Natural killer cell (primary cell): ENCODE data around the gene TSPAN33. TPM values are rescaled to one million over a fixed set of nuclear protein-coding genes. Genes with fewer than 3 reads are reported as not detected.

Experiments
- ATAC-seq, 3 donors: fragments of 150-1000 bp in 2 of 3; fragments of 200-7000 bp in 1 of 3; cut with Tn5 transposase; 1 replicate in 1 of 3; 2 replicates in 2 of 3; pipeline ENCODE4 v1.10.0; 2021; ENCODE audit warnings: mild to moderate bottlenecking in 2 of 3, moderate library complexity in 2 of 3
- DNase-seq, 2 donors: peaks; one replicate each; pipeline versions ENCODE4 v3.0.0 to v3.0.0-alpha.2; 2013 to 2021; ENCODE audit warnings: mixed read lengths in 1 of 2
- H3K27ac ChIP-seq: one replicate; pipeline ENCODE4 v1.5.1; 2013; ENCODE audit warnings: mild to moderate bottlenecking, low read length
- H3K27me3 ChIP-seq: one replicate; pipeline ENCODE4 v1.6.1; 2013; ENCODE audit warnings: low read length; ENCODE audit not compliant: control insufficient read depth, insufficient read depth
- H3K36me3 ChIP-seq: one replicate; pipeline ENCODE4 v1.6.1; 2013; ENCODE audit warnings: low read length; ENCODE audit not compliant: control insufficient read depth, insufficient read depth
- H3K4me1 ChIP-seq: one replicate; pipeline ENCODE4 v1.6.1; 2013; ENCODE audit warnings: low read length; ENCODE audit not compliant: control insufficient read depth, insufficient read depth
- H3K4me3 ChIP-seq: one replicate; pipeline ENCODE4 v1.5.1; 2013; ENCODE audit warnings: low read length
- H3K9me3 ChIP-seq: one replicate; pipeline ENCODE4 v1.6.1; 2013; ENCODE audit warnings: low read length; ENCODE audit not compliant: control insufficient read depth, insufficient read depth
- H3K27ac Mint-ChIP-seq, 2 donors: one replicate each; pipeline ENCODE4 v1.8.0; 2022; ENCODE audit warnings: mild to moderate bottlenecking in 2 of 2, mixed read lengths in 2 of 2, moderate library complexity in 1 of 2
- H3K27me3 Mint-ChIP-seq, 2 donors: one replicate each; pipeline ENCODE4 v1.8.0; 2022; ENCODE audit warnings: low read depth in 2 of 2, mixed read lengths in 2 of 2
- H3K36me3 Mint-ChIP-seq: one replicate; pipeline ENCODE4 v1.8.0; 2022; ENCODE audit warnings: mixed read lengths
- H3K4me1 Mint-ChIP-seq, 2 donors: one replicate each; pipeline ENCODE4 v1.8.0; 2022; ENCODE audit warnings: mixed read lengths in 2 of 2
- H3K4me3 Mint-ChIP-seq: one replicate; pipeline ENCODE4 v1.8.0; 2022; ENCODE audit warnings: mild to moderate bottlenecking, moderate library complexity, mixed read lengths
- H3K9me3 Mint-ChIP-seq, 2 donors: one replicate each; pipeline ENCODE4 v1.8.0; 2022; ENCODE audit warnings: mixed read lengths in 2 of 2
- CTCF ChIP-seq: fragments of 200-600 bp; IDR thresholded peaks from one replicate; pipeline ENCODE4 v1.8.0; 2022; ENCODE audit warnings: antibody characterized with exemption
- WGBS: methylation state at CpG from one replicate; pipeline ENCODE4 v1.1.7; 2013; ENCODE audit warnings: missing lambda C conversion rate; ENCODE audit not compliant: insufficient coverage; 5-methylcytosine and 5-hydroxymethylcytosine counted together
- intact Hi-C: fragments of 100-400 bp; cut with micrococcal nuclease; formaldehyde crosslinking; loops from one replicate; pipeline ENCODE4 v1.14.2; 2022
- total RNA-seq, 4 donors: library from RNA; stranded (reverse); fragments of 120-200 nt in 1 of 4; gene quantifications; one replicate each; pipeline versions ENCODE4 v1.2.3 to v1.2.4, GENCODE V29; 2013 to 2022

Gene TSPAN33
- total RNA-seq, 3 donors from 2014 or later (not counting 1 experiment from before 2014, with no cell fraction given), result 4.0 to 7.2 (median 5.1) TPM

GRCh38 chr7:129159539-129159938 is 15.0 kb downstream of the TSPAN33 start:
- DNase-seq (no peak), ATAC-seq (no peak)
- Mint-ChIP-seq H3K36me3 (no peaks in the 10 kb centered on the region), H3K4me1 (no peaks in the 10 kb centered on the region), H3K4me3 (no peak overlapping the region), H3K27me3 (no peaks in the 10 kb centered on the region), H3K9me3 (no peaks in the 10 kb centered on the region), H3K27ac (no peak overlapping the region)
- peaks cover 3% of the 10 kb centered on the region for H3K4me1 ChIP-seq
- no peak overlapping the region for H3K4me3 ChIP-seq
- no peak overlapping the region for H3K27ac ChIP-seq
- intact Hi-C loops, result no loop called here
- no peaks in the 10 kb centered on the region for H3K27me3 ChIP-seq
- 95% methylated on average over 3 of the region's 3 CpGs for WGBS
- H3K9me3 ChIP-seq, result no peaks in the 10 kb centered on the region
- H3K36me3 ChIP-seq, result no peaks in the 10 kb centered on the region
- TF ChIP-seq CTCF, result no peak

- 78% methylated on average over 3 of the region's 3 CpGs for WGBS
- Mint-ChIP-seq H3K27ac (no peak overlapping the region), H3K9me3 (no peaks in the 10 kb centered on the region), H3K36me3 (no peaks in the 10 kb centered on the region), H3K4me1 (no peaks in the 10 kb centered on the region), H3K27me3 (no peaks in the 10 kb centered on the region), H3K4me3 (no peak overlapping the region)
- intact Hi-C loops, result no loop called here
- DNase-seq (no peak), ATAC-seq (no peak)
- Histone ChIP-seq H3K4me1 (peaks cover 3% of the 10 kb centered on the region), H3K27ac (no peak overlapping the region), H3K36me3 (no peaks in the 10 kb centered on the region), H3K9me3 (no peaks in the 10 kb centered on the region), H3K4me3 (no peak overlapping the region), H3K27me3 (no peaks in the 10 kb centered on the region)
- no peak for TF ChIP-seq CTCF
Observed at GRCh38 chr7:129160161-129160905, 15.8 kb downstream of the TSPAN33 start.

- intact Hi-C loops, result no loop called here
- H3K9me3 Mint-ChIP-seq, result no peaks in the 10 kb centered on the region
- Histone ChIP-seq H3K27ac (no peak overlapping the region), H3K27me3 (no peaks in the 10 kb centered on the region), H3K9me3 (no peaks in the 10 kb centered on the region), H3K4me1 (peaks cover 3% of the 10 kb centered on the region), H3K4me3 (no peak overlapping the region), H3K36me3 (no peaks in the 10 kb centered on the region)
- 78% methylated on average over 5 of the region's 5 CpGs for WGBS
- H3K27ac Mint-ChIP-seq, result no peak overlapping the region
- no peak for DNase-seq
- no peaks in the 10 kb centered on the region for H3K27me3 Mint-ChIP-seq
- no peaks in the 10 kb centered on the region for H3K36me3 Mint-ChIP-seq
- H3K4me3 Mint-ChIP-seq, result no peak overlapping the region
- no peaks in the 10 kb centered on the region for H3K4me1 Mint-ChIP-seq
- TF ChIP-seq CTCF, result no peak
- no peak for ATAC-seq
Observed at GRCh38 chr7:129161524-129162225, 17.2 kb downstream of the TSPAN33 start.
